ENCODE measurements around the gene TNRC6A. TPM values are rescaled to one million over a fixed set of nuclear protein-coding genes. Genes with fewer than 3 reads are reported as not detected.

The TNRC6A gene
- total and polyA plus RNA-seq, 2 of the 13 experiments (the other 11 are each of a cell fraction or from before 2014, with no cell fraction given) = 30.9 to 43.6 TPM

DNA sequence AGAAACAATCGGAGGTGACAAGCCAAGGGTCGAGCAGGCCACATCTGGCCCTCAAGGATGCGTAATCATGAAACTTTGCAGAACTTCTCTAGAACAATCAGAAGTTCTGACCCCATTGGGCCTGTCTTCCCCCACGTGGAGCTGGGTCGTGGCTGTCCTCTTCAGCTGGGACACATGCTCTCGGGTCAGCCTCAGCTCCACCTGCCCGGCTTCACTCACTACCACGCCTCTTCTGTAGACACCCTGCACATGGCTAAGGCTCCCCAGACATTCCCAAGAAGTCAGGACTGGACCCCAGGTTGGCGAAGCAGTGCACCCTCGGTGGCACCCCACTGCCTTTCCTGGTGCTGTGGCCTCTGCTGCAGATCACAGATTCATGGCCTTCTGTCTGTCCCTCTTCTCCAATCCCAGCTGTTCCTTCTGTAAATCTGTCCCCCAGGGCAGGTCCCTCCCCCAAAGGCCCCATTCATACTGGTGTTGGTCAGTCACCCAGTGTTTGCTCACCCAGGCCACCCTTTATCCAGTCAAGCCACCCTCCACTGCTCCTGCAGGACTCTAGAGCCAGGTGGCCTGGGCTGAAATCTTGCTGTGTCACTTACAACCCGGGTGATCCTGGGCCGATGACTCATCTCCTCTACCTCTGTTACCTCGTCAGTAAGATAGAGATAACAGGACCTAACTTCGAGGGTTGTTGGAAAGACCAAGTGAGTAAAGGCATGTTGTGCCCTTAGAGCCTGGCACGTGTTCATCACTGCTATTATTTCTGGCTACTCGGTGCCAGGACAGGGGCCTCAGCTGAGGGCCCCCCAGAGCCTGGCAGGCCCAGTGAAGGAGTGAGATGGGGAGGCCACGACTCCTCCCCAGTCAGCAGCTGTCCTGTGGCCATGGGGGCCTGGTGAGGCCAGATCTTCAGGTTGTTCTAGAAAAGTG is 114.9 kb downstream of the TNRC6A start (continued):
- TF ChIP-seq RARA (CRISPR knock-in tag; IDR thresholded peaks at IDR 0.05) = peak; percentile 60
- peak; percentile 73 for TF ChIP-seq CREB1 (IDR thresholded peaks at IDR 0.05)
- peak; percentile 23; the same call in 1 of the 2 replicates for TF ChIP-seq CREB1 (CRISPR knock-in tag; IDR thresholded peaks at IDR 0.05)
- TF ChIP-seq, protein P1, sequence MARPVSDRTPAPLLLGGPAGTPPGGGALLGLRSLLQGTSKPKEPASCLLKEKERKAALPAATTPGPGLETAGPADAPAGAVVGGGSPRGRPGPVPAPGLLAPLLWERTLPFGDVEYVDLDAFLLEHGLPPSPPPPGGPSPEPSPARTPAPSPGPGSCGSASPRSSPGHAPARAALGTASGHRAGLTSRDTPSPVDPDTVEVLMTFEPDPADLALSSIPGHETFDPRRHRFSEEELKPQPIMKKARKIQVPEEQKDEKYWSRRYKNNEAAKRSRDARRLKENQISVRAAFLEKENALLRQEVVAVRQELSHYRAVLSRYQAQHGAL (CRISPR knock-in tag; IDR thresholded peaks at IDR 0.05; ENCODE audit: not compliant biosample characterization) = no peak
- TF ChIP-seq CENPX (CRISPR knock-in tag; IDR thresholded peaks at IDR 0.05) = no peak
- 0 out of 2 replicates have a peak, but pooled peaks have one; percentile 18 for TF ChIP-seq ZMYM3 (CRISPR knock-in tag; IDR thresholded peaks at IDR 0.05)
- peak; percentile 55; the same call in 1 of the 2 replicates for TF ChIP-seq RXRB (CRISPR knock-in tag; IDR thresholded peaks at IDR 0.05; ENCODE audit: borderline replicate concordance)
- no peak; the same call in 1 of the 2 replicates for TF ChIP-seq ZNF263 (CRISPR knock-in tag; IDR thresholded peaks at IDR 0.05)
- peak; percentile 96 for TF ChIP-seq NFE2 (CRISPR knock-in tag; IDR thresholded peaks at IDR 0.05)
- TF ChIP-seq SP2 (CRISPR knock-in tag; IDR thresholded peaks at IDR 0.05) = peak; percentile 32; the same call in 1 of the 2 replicates
- no peak for TF ChIP-seq ZBTB1 (CRISPR knock-in tag; IDR thresholded peaks at IDR 0.05; ENCODE audit: borderline replicate concordance)
- 0 out of 2 replicates have a peak, but pooled peaks have one; percentile 48 for TF ChIP-seq ZNF607 (CRISPR knock-in tag; IDR thresholded peaks at IDR 0.05; ENCODE audit: borderline replicate concordance)
- TF ChIP-seq ZNF121 (CRISPR knock-in tag; IDR thresholded peaks at IDR 0.05) = no peak
- TF ChIP-seq, protein P2, sequence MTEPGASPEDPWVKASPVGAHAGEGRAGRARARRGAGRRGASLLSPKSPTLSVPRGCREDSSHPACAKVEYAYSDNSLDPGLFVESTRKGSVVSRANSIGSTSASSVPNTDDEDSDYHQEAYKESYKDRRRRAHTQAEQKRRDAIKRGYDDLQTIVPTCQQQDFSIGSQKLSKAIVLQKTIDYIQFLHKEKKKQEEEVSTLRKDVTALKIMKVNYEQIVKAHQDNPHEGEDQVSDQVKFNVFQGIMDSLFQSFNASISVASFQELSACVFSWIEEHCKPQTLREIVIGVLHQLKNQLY (CRISPR knock-in tag; IDR thresholded peaks at IDR 0.05) = 0 out of 2 replicates have a peak, but pooled peaks have one; percentile 53
- TF ChIP-seq, protein P3, sequence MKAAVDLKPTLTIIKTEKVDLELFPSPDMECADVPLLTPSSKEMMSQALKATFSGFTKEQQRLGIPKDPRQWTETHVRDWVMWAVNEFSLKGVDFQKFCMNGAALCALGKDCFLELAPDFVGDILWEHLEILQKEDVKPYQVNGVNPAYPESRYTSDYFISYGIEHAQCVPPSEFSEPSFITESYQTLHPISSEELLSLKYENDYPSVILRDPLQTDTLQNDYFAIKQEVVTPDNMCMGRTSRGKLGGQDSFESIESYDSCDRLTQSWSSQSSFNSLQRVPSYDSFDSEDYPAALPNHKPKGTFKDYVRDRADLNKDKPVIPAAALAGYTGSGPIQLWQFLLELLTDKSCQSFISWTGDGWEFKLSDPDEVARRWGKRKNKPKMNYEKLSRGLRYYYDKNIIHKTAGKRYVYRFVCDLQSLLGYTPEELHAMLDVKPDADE (CRISPR knock-in tag; IDR thresholded peaks at IDR 0.05) = no peak
- TF ChIP-seq MAFK (conservative IDR thresholded peaks at IDR 0.05 in 1 of 2, IDR thresholded peaks at IDR 0.05 in 1 of 2; ENCODE audit: low read length in 2 of 2) = peak; percentile 66 to 92
- TF ChIP-seq, protein P4, sequence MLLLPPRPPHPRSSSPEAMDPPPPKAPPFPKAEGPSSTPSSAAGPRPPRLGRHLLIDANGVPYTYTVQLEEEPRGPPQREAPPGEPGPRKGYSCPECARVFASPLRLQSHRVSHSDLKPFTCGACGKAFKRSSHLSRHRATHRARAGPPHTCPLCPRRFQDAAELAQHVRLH (CRISPR knock-in tag; IDR thresholded peaks at IDR 0.05; ENCODE audit: borderline replicate concordance, low read depth) = peak; percentile 77; the same call in 1 of the 2 replicates
- peak; percentile 39; the same call in 1 of the 2 replicates for TF ChIP-seq TBX2 (CRISPR knock-in tag; IDR thresholded peaks at IDR 0.05; ENCODE audit: borderline replicate concordance)
- no peak for TF ChIP-seq KLF9 (CRISPR knock-in tag; IDR thresholded peaks at IDR 0.05; ENCODE audit: low read depth)
- 0 out of 2 replicates have a peak, but pooled peaks have one; percentile 6 for TF ChIP-seq MEF2D (CRISPR knock-in tag; IDR thresholded peaks at IDR 0.05)
- TF ChIP-seq, protein P5, sequence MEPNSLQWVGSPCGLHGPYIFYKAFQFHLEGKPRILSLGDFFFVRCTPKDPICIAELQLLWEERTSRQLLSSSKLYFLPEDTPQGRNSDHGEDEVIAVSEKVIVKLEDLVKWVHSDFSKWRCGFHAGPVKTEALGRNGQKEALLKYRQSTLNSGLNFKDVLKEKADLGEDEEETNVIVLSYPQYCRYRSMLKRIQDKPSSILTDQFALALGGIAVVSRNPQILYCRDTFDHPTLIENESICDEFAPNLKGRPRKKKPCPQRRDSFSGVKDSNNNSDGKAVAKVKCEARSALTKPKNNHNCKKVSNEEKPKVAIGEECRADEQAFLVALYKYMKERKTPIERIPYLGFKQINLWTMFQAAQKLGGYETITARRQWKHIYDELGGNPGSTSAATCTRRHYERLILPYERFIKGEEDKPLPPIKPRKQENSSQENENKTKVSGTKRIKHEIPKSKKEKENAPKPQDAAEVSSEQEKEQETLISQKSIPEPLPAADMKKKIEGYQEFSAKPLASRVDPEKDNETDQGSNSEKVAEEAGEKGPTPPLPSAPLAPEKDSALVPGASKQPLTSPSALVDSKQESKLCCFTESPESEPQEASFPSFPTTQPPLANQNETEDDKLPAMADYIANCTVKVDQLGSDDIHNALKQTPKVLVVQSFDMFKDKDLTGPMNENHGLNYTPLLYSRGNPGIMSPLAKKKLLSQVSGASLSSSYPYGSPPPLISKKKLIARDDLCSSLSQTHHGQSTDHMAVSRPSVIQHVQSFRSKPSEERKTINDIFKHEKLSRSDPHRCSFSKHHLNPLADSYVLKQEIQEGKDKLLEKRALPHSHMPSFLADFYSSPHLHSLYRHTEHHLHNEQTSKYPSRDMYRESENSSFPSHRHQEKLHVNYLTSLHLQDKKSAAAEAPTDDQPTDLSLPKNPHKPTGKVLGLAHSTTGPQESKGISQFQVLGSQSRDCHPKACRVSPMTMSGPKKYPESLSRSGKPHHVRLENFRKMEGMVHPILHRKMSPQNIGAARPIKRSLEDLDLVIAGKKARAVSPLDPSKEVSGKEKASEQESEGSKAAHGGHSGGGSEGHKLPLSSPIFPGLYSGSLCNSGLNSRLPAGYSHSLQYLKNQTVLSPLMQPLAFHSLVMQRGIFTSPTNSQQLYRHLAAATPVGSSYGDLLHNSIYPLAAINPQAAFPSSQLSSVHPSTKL (CRISPR knock-in tag; IDR thresholded peaks at IDR 0.05) = peak; percentile 73
- TF ChIP-seq NFE2L2 (IDR thresholded peaks at IDR 0.05; ENCODE audit: low read length) = peak; percentile 95
- no peak for TF ChIP-seq GPN1 (CRISPR knock-in tag; IDR thresholded peaks at IDR 0.05; ENCODE audit: borderline replicate concordance)
- peak; percentile 50 for TF ChIP-seq XRCC5 (optimal IDR thresholded peaks at IDR 0.05; ENCODE audit: low read length)
